Stimulated activated CD4-positive, alpha-beta T cell treated with anti-CD3 and anti-CD28 coated beads, Interleukin-12 subunit alpha, Interleukin-12 subunit beta, amount 100 ng/mL, for 4 hours (primary cell): ENCODE measurements around the gene FRMD5.
A peak's percentile ranks its signal among the peaks of the same experiment; 100 is the strongest.
"Not testable (repeated sequence)": the region's sequence is repeated elsewhere in the genome, so short reads cannot be mapped to it uniquely, and the experiment has no call there.

Experiments used
- DNase-seq: peaks from one replicate; pipeline ENCODE4 v3.0.0-alpha.2; 2020

Gene FRMD5

DNA sequence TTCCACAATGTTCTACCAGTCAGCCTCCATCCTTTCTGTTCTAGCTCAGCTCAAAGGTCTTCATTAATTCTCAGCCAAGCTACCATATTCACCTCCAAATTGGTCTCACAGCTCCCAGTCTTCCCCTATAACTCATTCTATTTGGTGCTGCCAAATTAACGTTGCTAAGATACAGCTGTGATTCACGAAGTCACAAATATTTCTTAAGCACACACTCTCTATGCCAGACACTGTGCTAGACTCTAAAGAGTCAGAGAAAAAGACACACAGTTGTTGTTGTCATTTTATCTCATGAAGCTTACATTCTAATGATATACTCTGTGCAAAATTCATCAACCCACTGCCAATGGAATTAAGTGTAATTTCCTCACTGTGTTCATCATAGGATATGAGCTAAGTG lies 102.8 kb downstream of the FRMD5 start:
- DNase-seq, result no peak

DNA sequence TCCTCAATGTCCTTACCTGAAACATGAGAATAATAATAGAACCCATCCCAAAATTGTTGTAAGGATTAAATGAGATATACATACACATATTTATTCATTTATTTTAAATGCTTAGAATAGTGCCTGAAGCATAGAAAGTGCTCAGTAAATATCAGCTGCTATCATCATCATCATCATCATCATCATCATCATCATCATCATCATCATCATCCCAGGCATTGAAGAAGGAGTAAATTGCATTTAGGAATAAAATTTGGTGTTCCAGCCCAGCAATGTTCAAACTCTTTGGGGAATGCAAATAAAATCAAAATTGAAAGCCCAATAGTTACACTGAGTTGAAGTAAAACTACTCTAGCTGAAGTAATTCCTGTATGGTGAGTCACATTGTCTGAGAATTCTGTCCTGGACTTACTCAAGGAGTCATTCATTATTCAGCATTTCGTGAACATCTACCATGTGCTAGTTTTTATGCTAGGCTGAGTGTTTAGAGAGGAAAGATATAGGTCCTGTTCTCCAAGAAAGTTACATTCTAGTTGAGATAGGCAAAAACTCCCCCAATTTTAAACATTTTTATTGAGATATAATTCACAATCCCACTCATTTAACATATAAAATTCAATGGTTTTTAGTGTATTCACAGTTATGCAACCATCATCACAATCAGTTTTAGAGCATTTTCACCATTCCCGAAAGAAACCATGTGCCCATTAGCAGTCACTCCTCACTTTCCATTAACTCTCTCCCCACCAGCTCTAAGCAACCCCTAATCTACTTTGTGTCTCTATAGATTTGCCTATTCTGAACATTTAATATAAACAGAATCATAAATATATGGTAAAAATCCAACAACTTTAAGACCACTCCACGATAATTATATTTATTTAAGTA lies 107.2 kb downstream of the FRMD5 start:
- no peak for DNase-seq

DNA sequence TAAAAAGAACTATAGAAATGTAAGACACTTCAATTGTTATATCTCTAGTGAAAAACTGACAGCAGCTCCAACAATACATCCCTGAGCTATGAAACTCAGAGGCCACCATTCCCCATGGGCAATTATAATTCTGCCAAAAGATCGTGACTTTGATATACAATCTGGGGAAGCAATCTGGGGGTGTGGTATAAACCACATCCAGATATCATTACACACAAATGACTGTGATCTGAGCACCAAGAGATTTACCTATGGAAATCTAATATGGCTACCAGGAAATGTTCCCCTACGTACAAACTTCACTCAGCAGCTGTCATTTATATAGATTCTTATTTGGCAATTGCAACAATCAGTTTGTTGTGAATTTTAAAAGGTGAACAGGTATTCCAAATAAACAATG lies 110.3 kb downstream of the FRMD5 start:
- no peak for DNase-seq

DNA sequence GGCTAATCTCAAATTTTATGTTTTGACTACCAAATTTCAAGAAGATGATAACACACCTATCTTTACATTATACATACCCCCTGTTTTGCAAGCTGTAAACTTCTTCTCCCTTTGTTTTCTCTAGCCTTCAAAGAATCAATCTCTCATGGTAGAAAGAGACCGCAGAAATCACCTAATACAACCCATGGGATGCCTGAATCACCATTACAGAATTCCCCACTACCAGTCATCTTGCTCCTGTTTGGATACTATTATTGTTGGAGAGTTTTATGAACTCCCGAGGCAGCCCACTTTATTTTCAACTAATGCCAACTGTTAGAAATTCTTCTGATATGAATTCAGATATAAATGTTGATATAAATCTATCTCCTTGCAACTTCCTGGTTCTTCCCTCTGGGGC lies 110.9 kb downstream of the FRMD5 start:
- DNase-seq, result no peak

DNA sequence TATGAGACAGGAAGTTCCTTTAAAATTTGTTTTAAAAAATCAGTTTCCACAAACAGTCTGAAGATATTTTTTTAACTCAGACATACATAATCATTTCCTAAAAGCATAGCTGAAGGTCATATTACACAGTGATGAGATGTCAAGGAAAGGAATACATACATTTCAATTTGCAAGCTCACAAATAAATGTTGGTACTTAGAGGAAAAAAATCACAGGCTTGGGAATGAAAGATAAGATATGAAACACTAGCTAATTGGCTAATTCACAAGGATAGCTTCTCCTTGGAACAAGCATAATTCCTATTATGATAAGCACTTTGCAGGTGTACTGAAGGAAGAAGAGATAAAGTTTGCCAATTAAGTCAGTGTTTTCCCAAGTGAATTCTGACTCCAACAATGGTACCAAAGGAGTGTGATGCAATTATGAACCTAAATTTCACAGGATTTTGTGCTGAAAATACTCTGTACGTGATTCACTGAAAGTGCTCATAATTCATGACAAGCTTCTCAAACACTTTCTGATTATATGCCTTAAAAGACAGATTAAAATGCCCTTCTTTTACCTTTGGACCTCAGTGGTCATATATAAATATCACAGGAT lies 112.4 kb downstream of the FRMD5 start:
- DNase-seq, result no peak

DNA sequence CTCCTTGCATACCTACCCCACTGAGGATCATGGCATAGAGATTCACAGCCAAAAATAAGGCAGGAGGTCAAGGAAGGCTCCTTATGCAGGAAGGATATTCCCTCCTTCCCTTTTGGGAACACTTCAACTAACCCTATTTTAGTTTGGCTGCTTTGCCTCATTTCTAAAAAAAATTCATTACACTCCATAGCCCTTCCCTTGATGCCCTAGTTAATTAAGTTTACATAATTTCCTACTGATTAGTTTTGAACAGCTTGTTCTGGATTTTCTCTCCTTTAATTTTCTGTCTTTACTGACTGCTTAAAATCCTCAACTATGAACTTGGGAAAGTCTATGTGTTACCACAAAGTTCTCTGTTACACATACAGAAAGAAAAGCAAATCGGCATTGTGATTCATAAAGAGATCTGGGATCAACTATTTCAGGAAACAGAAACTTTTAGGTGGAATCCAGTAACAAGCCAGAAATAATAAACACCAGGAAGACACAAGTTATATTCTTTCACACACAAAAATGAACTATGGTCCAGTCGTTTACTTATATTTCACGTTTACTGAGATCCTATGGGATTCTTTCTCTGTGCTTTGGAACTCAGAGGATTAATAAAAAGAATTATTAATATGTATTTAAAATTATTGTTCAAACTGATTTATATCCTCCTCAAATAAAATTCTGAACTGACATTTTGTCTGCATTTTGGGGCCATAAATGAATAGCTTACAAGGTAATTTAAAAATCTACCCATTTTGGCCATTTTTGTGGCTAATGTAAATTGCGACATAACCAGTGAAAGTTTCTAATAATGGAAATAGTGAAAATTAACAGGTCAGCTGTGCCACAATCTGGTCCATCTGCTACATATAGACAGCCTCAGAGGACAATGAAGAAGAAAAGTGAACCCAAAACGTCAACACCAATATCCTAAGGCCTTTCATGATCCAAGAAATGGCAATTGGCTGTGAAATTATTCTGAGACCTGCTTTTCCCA lies 113.8 kb downstream of the FRMD5 start:
- DNase-seq, result no peak

DNA sequence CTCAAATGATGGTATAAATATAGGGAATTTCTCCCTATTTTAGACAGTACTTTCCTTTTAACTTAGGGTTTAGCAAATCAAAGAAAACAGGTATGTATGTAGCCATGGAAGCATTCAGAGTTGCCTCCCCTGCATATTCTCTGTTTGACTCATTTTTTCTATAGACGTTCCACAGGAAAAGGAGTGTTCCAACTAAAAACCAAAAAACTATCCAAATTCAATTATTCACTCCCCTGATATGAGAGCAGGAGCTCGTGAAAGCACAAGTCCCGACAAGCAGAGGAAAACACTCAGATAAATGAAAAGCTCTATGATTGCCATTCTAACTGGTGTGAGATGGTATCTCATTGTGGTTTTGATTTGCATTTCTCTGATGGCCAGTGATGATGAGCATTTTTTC lies 119.5 kb downstream of the FRMD5 start:
- no peak for DNase-seq

DNA sequence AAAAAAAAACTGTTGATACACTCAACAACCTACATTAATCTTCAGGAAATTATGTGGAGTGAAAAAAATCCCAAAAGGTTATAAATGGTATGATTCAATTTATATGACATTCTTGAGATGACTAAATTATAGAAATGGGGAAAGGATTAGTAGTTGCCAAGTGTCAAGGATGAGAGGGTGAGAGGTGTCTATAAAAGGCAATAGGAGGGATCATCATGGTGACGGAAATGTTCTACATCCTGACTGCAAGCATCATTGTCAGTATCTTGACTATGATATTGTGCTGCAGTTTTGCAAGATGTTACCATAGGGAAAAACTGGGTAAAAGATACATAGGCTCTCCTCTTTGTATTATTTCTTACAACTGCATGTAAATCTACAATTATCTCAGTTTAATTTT lies 125.6 kb downstream of the FRMD5 start:
- DNase-seq, result no peak

DNA sequence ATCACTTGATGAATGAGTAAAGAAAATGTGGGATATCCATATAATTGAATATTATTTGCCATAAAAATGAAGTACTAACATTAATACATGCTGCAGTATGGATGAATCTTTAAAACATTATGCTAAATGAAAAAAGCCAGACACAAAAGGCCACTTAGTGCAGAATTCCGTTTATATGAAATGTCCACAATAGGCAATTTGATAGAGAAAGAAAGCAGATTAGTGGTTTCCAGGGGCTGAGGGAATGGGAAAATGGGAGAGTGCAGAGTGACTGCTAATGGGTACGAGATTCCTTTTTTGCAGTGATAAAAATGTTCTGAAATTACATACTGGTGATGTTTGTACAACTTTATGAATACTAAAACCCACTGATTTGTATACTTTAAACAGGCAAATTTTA lies 126.7 kb downstream of the FRMD5 start:
- no peak for DNase-seq

DNA sequence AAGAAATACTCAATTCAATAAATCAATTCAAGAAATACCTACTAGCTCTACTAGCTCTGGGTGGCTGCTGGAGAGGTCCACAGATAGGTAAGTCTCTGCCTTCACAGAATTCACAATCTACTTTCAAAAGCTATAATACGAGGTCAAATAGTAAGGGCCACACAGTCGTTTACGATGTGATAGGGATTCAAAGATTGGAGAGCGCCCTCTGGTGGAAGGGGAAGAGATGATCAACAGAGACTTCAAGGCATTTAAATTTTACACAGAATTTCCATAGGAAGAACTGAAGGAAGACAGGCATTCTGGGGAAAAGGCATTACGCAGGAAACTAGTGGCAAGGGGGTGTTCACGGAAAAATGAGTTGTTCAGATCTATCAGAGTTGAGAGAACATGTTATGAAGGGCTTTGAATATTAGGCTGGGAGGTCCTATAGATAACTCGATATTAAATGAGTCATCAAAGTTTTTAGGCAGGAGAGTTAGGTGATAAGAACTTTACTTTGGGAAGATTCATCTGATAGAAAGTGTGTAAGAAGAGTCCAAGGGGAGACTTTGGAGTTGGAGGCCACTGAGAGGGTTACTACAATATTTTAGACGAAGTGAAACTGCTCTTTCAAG lies 128.8 kb downstream of the FRMD5 start:
- DNase-seq, result peak; percentile 42

DNA sequence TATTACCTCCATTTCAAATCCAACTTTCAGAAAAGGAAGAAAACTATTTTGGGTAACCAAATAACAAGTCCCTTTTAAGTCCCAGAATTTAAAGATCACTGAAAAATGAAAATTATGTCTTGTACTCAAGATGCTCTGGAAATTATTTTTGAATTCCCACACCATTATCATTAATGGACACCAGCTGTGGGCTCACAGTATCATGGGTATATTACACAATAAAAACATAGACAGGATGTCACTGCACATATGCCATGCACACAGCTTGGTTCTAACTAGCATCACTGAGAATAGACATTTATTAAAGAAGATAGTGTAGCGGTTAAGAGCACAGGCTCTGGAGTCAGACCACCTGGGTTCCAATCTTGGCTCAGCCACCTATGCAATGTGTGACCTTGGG lies 130.4 kb downstream of the FRMD5 start:
- DNase-seq, result no peak

DNA sequence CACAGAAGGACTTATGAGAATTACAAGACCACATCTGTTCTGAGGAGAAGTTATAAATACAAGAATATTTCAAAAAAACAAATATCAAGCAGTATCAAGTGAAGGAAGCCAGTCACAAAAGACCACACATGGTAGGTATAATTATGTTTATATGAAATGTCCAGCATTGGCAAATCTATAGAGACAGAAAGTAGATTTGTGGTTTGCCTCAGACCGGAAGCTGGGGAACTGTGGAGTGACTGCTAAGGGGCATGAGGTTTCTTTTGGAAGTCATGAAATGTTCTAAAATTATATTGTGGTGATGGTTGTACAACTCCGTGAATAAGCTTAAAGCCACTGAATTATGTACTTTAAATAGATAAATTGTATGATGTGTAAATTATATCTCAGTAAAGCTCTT lies 136.9 kb downstream of the FRMD5 start:
- no peak for DNase-seq

DNA sequence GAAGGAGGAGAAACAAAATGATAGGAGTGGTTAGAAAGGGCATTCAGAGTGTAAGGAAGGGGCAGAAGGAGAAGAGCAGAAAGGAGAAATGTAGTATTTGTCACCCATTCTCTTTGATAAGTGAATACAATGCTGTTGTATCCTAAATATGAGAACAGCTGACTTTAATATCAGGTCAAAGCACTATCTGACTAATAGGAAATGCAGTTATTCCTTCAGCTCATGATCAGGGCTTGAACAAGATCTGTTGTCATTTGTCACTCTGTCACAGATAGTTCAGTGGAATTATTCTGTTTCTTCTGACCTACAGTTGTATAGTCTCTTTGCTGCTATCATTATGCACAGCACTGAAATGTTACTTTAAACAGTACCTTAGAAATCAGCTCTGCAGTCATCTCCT lies 149.4 kb downstream of the FRMD5 start:
- no peak for DNase-seq

DNA sequence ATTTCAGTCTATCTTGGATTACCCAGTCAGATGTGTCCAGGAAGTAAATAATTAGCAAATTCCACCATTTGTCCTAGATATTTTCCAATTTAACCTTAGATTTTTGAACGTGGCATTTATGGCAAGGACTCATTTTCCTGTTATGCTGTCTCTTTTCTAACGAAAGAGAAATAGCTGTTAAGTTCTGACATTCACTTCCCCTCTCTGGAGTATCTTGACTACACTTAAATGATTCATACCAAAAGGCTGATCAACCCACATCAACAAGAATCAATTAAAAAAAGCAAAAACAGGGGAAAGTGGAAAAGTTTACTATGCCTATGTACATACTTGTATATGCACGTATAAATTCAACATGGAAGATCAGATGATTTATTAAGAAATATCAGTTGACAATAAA lies 149.9 kb downstream of the FRMD5 start:
- no peak for DNase-seq

DNA sequence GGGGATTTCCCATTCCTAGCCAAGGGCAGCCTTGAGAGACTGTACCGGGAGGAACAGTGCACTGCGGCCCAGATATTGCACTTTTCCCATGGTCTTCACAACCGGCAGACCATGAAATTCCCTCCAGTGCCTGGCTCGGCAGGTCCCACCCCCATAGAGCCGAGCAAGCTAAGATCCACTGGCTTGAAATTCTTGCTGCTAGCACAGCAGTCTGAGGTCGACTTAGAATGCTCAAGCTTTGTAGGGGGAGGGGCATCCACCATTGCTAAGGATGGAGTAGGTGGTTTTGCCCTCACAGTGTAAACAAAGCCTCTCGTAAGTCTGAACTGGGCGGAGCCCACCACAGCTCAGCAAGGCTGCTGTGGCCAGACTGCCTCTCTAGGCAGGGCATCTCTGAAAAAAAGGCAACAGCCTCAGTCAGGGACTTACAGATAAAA lies 156.3 kb downstream of the FRMD5 start:
- no peak for DNase-seq

DNA sequence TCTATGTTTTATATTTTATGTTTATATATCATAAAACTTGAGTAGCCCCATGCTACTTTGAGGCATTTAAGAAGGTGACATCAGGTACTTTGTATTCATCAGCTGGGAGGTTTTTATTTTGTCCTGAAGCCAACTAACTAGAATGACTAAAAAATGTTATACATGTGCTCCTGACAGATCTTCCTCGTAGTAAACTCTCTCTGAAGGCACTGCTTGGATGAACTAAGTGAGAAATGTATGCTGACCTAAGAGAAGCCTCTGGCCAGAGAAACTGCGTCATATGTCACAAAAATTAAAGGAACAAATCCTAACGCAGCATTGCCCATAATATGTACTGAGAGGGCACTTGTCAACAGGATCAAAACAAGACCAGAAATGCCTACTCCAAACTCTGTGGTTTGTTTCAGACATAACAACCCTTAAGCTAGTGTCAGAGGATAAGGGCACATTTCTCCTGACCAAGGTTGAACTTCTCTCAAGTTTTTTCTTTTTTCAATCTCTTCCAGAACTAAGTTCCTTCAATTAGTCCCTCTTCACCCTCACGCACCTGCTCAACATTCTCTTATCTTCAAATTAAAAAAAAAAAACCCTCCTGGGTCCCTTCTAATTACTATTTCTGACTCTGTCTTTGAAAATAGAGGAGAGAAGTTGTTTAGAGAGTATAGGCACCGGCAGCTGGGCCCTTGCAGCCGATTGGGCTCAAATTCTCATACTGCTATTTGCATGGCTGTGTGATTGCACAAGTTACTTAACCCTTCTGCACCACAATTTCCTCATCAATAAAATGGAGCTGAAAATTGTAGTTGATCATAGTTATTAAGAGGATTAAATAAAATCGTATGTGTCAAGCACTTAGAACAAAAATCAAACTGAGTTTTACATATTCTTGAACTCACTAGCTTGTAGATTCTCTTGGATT lies 159.0 kb downstream of the FRMD5 start:
- DNase-seq, result no peak

DNA sequence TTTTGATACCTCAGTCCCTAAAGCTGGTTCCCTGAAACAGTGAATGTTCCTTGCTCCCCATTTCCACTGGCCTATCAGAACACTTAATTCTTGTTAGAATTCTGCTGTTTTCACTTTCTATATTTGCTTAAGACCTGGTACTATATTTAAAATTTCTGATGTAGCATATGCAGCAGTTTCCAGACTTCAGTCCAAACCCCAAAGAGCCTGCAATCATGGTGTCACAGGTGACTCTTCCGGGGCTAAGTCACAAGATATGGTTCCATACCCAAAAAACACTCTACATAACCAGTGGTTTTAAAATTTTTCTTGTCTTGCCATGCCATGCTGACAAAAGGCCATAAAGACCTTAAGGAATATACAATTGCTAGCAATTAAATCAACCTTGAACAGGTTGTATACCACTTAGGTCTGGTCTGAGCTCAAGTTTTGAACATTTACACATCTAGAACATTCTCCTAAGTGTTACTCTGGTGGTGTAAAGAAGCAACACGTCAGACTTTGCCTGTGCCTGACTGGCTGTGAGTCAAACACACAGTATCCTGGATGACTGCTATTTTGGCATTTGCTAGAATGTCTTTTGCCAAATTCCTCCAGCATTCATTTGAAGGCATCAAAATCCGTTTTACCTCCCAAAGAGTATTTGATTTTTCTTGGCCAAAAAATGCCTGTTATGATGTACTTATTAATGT lies 160.0 kb downstream of the FRMD5 start:
- no peak for DNase-seq

DNA sequence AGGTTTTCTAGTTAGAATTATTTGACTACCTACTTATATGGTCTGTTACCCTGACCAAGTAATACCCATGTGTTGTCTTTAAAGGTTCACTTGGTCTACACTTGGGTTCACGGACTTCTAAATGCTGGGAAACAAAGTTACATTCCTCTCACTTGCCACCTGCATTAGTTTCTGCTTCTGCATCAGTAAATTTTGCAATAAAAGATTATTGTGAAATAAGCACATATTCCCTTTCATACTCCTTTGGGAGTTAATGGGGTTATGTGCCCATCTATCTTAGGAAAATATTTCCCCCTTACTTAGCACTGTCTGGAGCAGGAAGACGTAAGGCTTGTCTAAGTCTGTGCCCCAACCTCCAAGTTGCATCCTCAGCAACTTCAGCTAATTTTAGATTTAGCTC lies 160.7 kb downstream of the FRMD5 start:
- DNase-seq, result no peak

DNA sequence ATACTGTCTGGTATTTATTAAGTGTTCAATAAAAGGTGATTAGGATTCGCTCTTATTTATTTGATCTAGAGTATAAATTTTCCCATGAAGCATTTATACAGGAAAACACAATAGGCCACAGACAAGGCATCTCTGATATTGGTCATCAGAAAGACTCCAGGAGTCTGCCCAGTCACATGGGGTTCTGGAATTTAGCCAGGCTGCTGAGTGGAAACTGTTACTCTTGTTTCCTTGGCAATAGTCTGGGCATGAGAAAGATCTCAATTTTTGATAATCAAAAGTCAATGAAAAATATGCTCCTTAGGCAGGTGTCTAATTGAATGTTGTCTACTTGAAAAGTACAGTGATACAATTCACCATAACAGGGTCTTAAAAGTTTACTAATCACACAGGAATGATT lies 161.2 kb downstream of the FRMD5 start:
- DNase-seq, result no peak

DNA sequence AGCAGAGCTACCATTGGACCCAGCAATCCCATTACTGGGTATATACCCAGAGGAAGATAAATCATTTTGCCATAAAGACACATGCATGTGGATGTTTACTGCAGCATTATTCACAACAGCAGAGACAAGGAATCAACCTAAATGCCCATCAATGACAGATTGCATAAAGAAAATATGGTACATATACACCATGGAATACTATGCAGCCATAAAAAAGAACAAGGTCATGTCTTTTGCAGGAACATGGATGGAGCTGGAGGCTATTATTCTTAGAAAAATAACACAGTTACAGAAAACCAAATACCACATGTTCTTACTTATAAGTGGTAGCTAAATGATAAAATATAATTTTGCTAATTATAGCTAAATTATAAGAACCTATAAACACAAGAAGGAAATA lies 162.3 kb downstream of the FRMD5 start:
- not testable (repeated sequence) for DNase-seq

DNA sequence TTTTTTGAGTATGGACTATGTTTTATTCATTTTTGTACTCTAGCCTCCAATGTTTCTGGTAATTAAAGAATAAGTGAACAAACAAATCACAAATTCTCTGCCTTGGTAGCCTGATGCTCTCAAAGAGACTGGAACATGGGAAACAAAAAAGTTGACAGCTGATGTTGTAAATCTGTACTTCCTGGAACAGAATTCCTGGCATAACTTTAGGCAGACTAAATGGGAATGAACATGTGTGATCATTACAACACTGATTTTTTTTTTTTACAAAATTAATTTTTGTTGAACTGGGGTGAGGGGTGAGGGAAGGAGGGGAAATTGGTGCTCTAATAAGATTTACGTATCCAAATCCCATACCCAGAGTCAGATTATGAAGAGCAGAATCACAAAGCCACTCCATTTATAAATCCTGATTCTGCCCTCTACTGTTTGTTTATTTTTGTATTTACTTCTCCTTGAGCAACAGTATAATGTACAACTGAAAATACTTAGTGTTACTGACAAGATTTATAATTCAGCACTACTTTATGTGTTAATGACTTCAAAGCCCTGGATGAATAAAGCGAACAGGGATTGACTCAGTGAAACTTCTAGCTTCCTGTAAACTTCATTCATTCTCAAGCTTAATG lies 165.0 kb downstream of the FRMD5 start:
- DNase-seq, result no peak
